Measurements from ENCODE around the gene UGT3A1.
"Not testable (repeated sequence)": the region's sequence is repeated elsewhere in the genome, so short reads cannot be mapped to it uniquely, and the experiment has no call there.

Gene UGT3A1

GRCh38 chr5:35990941-35991611 lies at the start of gene UGT3A1:
TSS of gene UGT3A1 (minus strand) at chr5:35991390. CDS start at chr5:35991240, 150 bp downstream.
- peak; percentile 72 for DNase-seq

- no peak for DNase-seq
Observed at GRCh38 chr5:36035696-36036095, 44.5 kb upstream of the UGT3A1 start.

- not testable (repeated sequence) for DNase-seq
Observed at GRCh38 chr5:36034536-36035134, 43.4 kb upstream of the UGT3A1 start.

- no peak for DNase-seq
Observed at GRCh38 chr5:36033486-36033885, 42.3 kb upstream of the UGT3A1 start.

- no peak for DNase-seq
Observed at GRCh38 chr5:36033047-36033446, 41.9 kb upstream of the UGT3A1 start.

- DNase-seq: no peak
Observed at GRCh38 chr5:36031223-36031622, 40.0 kb upstream of the UGT3A1 start.

GRCh38 chr5:36029914-36030313 lies 38.7 kb upstream of the UGT3A1 start:
- no peak for DNase-seq

- DNase-seq: no peak
Observed at GRCh38 chr5:36028816-36029465, 37.8 kb upstream of the UGT3A1 start.

GRCh38 chr5:36027711-36028110 lies 36.5 kb upstream of the UGT3A1 start:
- no peak for DNase-seq

- no peak for DNase-seq
Observed at GRCh38 chr5:36026706-36027465, 35.7 kb upstream of the UGT3A1 start.

GRCh38 chr5:36022246-36022645 lies 31.1 kb upstream of the UGT3A1 start:
- DNase-seq: not testable (repeated sequence)

GRCh38 chr5:36019584-36019983 lies 28.4 kb upstream of the UGT3A1 start:
- not testable (repeated sequence) for DNase-seq

GRCh38 chr5:36017622-36018021 lies 26.4 kb upstream of the UGT3A1 start:
- DNase-seq: no peak

- no peak for DNase-seq
Observed at GRCh38 chr5:36017004-36017403, 25.8 kb upstream of the UGT3A1 start.

- DNase-seq: no peak
Observed at GRCh38 chr5:36013182-36013581, 22.0 kb upstream of the UGT3A1 start.

GRCh38 chr5:36009698-36010097 lies 18.5 kb upstream of the UGT3A1 start:
- no peak for DNase-seq

- DNase-seq: no peak
Observed at GRCh38 chr5:36007366-36007765, 16.2 kb upstream of the UGT3A1 start.

- DNase-seq: no peak
Observed at GRCh38 chr5:36006163-36006562, 15.0 kb upstream of the UGT3A1 start.

- DNase-seq: no peak
Observed at GRCh38 chr5:36001032-36001431, 9.8 kb upstream of the UGT3A1 start.

GRCh38 chr5:35999547-35999946 lies 8.4 kb upstream of the UGT3A1 start:
- DNase-seq: no peak

- no peak for DNase-seq
Observed at GRCh38 chr5:35996076-35996475, 4.9 kb upstream of the UGT3A1 start.

- no peak for DNase-seq
Observed at GRCh38 chr5:35990520-35990919, 670 bp downstream of the UGT3A1 start.

GRCh38 chr5:35988529-35988928 lies 2.7 kb downstream of the UGT3A1 start:
- DNase-seq: no peak

GRCh38 chr5:35987776-35988175 lies 3.4 kb downstream of the UGT3A1 start:
- DNase-seq: no peak
